ENCODE results near the gene MEAK7.
A peak's percentile ranks its signal among the peaks of the same experiment; 100 is the strongest.

MEAK7 gene

DNA sequence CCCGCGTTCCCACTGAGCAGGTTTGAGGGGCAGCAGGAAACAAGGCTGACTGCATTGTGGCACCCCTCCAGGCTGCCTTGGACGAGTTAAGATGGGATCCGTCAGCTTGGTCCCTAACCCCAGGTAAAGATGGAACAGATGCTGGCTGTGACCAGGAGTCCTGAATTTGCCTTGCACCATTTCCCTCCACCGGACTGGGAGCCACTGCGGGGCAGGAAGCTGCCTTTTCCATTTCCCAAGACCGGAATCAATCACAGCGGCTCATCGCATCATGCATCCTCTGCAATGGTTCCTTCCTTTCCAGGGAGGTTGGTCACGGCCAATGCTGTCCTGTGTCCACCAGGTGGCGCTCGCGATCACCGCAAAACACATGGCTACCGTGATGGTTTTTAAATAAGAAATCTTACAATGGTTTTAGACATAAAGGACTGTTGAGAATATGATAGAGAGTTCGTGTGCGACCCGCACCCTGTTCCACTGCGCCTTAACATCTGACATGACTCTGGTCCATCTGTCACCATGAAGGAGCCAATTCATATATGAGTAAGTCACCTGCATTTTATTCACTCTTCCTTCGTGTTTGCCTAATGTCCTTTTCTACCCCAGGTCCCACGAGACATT lies 6.8 kb upstream of the MEAK7 start:
- DNase-seq, result peak; percentile 31

DNA sequence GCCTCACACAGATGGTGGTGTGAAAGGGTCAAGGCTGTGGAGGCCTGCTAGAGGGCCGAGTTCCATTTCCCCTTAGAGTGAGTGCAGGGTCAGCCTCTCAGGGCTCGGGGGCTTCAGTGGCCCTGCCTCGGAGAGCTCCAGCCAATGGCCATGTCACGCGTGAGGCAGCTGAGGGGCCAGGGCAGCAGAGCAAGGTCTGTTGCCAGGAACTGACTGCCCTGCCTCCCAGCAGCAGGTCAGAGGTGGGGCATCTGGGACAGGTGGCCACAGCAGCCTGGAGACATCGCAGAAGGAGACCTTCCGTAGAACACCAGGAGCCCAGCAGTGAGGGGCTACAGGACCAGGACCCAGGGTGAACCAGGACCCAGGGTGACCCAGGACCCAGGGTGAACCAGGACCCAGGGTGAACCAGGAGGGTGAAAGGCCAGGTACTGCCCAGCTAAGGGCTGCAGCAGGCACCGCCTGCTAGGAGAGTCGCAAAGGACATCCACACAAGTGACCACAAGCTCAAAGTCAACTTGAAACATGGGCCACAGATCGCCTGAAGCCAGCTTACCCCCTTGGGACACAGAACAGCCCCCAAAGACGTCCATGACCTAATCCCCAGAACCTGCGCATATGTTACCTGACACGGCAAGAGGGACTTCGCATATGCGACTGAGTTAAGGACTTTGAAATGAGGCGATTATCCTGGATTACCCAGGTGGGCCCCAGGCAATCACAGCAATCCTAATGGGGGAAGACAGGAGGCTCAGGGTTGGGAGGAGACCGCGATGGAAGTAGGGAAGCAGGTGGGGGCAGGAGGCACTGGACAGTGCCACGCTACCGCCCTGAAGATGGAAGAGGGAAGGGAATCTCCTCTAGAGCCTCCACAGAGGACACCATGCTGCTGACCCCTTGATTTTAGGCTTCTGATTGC lies 4.8 kb upstream of the MEAK7 start:
- no peak for DNase-seq

DNA sequence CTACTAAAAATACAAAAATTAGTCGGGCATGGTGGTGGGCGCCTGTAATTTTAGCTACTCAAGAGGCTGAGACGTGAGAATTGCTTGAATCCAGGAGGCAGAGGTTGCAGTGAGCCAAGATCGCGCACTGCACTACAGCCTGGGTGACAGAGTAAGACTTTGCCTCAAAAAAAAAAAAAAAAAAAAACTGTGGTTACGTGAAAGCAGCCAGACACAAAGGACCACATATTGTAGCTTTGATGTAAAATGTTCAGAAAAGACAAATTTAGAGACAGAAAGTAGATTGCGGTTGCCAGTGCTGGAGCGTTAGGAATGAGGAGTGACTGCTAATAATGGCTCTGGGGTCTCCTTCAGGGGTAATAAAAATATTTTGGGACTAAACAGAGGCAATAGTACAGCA lies 4.0 kb upstream of the MEAK7 start:
- no peak for DNase-seq

DNA sequence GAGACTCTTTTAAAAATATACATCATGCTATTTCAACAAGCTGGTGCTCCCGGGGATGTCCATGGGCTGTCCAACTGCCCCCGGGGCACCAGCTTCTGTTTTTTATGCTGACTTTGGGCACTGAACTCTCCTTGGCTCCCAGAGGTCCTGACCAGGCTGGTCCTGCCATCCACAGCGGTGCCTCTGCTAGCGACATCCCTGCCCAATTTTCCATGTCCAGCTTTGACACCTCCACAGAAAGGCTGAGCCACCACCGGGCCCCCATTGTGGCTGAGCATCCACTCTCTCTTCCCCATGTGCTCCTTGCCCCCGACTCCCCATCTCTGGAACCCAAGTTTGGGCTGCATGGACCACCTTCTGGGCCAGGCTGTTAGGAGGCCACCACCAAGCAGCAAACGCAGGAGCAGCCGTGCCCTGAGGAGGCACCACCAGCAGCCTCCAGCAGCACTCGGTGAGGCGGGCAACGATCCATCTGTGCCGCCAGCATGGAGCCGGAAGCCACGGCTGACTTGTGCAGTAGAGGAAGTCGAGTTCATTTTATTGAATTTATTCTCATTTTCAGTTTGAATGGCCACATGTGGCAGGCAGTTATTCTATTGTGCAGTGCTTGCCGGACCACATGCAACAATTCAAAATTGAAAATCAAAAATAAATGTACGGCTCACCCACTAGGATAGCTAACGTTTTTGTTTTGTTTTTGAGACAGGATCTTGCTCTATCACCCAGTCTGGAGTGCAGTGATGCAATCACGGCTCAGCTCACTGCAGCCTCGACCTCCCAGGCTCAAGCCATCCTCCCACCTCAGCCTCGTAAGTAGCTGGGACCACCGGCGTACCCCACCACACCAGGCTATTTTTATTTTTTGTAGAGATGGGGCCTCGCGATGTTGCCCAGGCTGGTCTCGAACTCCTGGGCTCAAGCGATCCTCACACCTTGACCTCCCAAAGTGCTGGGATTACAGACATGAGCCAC lies 2.8 kb upstream of the MEAK7 start:
- DNase-seq, result no peak

DNA sequence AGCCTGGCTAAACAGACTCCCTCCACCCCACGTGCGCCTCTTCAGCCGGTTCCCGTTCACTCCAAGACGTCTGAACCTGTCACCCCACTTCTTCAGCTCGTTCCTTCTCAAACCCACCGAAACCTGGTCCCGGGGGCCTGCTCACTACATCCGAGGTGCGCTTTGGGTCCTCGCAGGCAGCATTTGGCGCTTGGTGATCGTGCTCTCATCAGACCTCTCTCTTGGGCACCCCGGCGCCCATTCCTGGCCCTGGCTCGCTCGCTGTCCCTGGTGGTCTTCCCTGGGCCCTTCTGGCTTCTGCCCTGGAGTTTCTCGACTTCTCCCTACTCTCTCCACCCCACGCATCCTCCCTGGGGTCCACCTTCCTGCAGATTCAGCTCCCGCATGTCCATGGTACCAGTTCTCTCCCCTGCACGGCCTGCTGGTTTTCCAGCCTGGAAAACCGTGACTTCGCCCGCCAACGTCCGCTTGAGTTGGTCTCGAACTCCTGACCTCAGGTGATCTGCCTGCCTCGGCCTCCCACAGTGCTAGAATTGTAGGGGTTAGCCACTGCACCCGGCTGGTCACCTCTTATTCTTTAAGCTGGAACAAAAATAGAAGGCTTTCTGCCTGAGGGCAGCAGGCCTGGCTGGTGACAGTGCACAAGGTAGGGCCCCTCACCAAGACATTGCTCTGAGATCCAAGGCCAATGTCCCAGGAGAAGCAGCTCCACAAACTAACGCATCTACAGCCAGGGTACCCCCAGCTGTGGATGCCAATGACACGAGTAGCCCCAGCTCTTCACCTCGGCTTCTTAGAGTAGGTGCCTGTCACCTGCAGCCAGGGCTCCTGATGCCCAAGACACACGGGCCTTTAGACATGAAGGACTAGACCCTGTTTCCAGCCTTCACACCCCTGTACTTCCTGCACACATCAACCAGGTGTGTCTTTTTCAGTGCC lies 1.1 kb upstream of the MEAK7 start:
- no peak for DNase-seq

DNA sequence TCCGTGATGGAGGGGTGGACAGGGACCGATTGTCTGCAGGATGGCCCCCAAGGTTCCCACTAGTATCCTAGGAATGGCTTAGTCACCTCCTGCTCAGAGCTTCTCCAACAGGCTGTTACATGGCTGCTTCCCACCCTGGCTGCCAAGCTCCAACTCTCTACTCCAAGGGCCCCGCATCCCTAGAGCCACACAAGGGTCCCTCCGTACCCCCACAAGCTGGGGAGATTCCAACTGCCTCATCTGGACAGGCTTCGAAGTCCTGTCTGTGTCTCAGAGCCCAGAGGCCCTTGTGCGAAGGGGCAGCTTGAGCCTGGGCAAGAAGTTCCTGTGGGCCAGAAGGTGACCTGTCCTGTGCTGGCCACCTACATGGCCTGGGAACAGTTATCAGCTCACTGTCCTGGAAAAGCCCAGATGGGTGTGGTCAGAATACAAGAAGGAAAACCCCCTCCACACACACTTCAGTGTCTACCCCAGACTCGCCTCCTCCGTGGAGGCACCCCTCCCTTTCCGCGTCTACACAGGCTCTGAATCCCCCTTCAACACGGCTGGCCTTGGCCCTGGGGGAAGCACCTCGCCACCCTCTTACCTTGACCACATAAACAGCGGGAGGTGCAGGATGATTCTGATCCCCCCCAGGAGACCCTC lies 586 bp downstream of the MEAK7 start:
- no peak for DNase-seq

DNA sequence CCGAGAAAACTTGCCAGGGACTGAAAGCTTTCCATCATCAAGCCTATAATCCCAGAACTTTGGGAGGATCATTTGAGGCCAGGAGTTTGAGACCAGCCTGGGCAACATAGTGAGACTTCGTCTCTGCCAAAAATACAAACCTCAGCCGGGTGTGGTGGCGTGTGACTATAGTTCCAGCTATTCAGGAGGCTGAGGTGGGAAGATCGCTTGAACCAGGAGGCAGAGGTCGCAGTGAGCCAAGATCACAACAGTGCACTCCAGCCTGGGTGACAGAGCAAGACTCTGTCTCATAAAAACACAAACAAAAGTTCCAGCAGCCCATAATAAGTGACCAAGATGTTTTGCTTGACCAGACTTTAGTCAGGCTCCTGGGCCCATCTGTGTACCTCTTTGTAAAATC lies 1.9 kb downstream of the MEAK7 start:
- DNase-seq, result no peak

DNA sequence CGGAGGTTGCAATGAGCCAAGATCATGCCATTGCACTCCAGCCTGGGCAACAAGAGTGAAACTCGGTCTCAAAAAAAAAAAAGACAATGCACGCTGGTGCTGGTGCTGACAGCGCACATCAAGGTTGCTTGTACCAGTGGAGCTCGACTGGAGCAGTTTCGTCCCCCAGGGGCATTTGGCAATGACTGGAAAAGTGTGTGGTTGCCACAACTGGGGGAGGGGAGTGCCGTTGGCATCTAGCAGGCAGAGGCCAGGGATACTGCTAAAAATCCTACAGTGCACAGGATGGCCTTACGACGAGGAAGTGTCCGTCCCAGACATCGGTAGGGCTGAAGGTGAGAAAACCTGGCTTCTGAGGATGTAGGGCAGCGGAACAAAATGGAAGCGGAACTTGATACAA lies 2.4 kb downstream of the MEAK7 start:
- no peak for DNase-seq

DNA sequence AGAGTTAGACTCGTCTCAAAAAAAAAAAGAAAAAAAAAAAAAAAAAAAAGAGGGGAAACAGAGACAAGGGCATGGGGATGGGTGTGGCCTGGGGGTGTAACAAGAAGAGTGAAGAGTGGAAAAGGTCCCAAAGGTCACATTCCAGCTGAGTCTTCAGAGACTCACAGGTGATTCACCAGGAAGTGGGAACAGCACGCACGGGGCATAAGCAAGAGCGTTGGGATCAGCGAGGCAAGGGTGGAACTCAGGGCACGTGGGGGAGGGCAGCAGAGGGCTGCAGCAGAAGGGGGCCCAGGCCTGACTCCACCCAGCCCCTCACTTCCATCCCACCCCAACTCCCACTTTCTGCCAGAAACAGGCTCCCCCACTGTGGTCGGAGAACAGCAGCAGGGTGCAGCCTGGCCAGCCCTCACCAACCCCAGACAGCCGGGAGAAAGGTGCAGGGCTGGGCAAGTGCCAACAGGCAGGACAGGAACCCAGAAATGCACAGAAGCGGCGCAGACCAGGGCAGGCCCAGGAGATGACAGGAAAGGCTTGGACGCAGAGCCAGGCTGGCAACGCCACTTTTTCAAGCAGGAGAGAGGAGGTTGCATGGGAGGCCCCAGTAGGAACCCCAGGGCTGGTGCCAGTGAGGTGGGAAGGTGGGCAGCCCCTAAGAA lies 3.3 kb downstream of the MEAK7 start:
- DNase-seq, result no peak

DNA sequence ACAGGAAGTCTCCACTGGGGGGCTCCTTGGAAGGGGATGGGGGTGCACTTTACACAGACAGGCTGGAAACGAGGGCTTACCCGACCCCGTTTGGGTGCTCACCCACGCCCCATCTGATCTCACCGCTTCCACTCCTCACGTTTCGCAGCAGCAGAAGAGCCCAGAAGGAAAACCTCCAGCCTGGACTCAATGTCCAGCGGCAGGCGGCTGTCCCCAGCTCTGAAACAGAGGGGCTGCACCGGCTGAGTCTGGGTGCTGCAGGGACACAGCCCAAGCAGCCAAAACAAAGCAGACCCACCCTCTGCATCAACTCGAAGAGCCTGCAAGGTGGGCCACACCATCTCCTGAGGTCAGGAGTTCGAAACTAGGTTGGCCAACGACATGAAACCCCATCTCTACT lies 3.9 kb downstream of the MEAK7 start:
- no peak for DNase-seq

DNA sequence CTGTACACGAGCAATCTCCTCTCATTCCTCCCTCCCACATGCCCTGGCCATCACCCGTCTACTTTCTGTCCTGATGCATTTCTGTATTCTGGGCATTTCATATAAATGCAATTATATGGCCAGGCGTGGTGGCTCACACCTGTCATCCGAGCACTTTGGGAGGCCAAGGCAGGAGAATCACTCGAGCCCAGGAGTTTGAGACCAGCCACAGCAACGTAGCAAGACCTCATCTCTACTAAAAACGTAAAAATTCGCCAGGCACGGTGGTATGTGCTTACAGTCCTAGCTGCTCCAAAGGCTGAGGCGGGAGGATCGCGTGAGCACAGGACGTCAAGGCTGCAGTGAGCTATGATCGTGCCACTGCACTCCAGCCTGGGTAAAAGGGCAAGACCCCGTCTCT lies 4.8 kb downstream of the MEAK7 start:
- no peak for DNase-seq

DNA sequence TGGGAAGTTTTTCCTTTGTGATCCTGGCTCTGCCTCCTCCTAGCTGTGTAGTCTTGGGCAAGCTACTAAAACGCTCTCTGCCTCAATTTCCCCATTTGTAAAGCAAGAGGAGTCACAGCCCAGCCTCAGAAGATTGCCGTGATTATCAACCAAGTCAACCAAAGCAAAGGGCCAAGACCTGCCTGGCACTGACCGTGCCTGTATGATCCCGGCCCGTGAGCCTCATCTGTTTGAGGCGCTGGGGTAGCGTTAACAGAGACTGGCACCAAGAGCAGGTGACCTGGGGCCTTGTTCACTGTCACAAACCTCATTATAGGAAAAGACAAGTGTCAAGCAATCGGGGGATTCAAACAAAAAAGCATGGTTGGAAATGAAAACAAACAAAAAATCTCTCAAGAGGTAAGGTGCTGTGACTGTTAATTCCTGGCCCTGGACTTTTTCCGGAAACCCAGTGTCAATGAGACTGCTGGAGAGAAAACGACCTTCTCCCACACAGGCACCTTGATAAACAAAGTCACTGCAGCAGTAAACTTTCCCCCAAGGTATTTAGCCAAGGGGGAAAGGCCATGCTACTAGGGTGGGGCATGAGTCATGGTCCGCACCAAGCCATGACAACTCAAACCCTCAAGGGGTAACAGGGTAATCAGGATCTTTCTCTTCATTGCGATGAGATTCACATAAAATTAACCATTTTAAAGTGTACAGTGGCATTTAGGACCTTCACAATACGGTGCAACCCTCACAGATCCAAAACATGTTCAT lies 5.4 kb downstream of the MEAK7 start:
- no peak for DNase-seq

DNA sequence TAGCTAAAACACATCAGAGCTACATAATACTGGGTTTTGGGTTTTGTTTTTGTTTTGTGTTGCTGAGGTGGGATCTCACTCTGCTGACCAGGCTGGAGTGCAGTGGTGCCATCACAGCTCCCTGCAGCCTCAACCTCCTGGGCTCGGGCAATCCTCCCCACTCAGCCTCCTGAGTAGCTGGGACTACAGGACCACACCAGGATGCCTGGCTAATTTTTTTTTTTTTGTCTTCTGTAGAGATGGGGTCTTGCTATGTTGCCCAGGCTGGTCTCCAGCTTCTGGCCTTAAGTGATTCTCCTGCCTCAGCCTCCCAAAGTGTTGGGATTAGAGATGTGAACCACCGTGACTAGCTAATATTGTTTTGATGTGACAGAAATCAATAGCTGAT lies 6.2 kb downstream of the MEAK7 start:
- DNase-seq, result no peak

DNA sequence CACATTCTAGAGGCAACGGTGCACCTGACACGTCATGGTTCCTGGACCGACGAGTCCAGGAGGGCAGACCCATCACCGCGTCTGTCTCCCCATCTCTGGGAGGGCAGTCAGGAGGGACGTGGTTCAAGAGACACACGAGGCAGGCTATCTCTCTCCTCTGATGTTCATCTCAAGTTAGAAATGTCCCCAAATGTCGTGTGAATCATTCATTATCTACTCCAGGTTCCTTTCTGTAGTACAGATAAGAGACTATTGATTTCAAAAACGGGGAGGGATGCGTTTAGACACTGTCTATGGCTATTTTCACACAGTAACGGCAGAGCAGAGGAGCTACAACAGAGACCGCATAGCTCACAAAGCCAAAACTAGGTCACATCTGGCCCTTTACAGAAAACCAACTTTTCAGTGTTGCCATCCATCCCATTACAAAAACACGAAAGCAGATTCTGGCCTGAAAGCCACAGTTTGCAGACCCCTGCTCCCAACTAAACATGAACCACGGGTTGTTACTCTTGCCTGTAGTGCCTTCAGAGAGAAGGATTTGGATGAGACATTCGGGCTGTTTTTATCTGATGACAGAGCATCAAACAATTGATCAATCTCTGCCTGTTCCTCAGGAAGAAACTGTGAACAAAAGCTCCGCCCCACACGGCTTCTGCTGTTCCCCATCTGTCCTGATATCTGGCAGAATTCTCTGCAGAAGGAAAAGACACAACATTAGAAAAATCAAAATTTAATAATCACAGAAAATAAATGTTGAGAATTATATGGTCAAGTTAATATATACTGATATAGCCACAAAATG lies 6.8 kb downstream of the MEAK7 start:
- DNase-seq, result no peak

DNA sequence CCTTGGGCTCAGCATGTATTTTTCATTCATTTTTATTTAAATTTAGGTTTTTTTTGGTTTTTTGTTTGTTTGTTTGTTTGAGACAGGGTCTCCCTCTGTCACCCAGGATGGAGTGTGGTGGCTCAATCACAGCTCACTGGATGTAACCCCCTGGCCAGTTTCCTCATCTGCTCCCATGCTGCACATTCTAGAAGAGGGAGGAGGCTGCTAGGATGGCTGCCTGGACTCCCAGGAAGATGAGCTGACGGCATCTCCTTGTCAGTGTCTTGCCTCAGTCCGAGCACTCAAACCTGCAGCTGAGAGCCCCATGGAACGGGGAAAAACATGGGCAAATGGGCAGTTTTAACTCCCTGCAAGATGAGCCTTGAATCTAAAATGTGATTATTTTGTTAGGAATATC lies 7.5 kb downstream of the MEAK7 start:
- DNase-seq, result no peak

DNA sequence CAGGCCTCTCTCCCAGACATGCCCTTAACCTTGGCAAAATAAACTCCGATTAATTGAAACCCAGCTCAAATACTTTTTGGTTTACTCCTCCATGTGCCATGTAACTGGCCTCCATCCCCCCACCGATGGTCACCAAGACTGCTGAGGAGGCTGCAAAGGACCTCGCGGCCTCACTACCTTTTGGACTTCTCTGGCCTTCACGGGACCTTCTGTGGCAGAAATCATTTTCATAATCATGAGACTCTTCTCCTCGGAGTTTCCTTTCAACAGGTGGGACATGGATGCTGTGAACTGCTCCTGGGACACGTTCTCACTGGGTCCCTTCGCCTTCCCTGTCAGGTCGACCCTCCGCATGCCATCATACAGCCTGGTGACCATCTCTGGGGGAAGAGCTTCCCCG lies 9.0 kb downstream of the MEAK7 start:
- DNase-seq, result no peak

DNA sequence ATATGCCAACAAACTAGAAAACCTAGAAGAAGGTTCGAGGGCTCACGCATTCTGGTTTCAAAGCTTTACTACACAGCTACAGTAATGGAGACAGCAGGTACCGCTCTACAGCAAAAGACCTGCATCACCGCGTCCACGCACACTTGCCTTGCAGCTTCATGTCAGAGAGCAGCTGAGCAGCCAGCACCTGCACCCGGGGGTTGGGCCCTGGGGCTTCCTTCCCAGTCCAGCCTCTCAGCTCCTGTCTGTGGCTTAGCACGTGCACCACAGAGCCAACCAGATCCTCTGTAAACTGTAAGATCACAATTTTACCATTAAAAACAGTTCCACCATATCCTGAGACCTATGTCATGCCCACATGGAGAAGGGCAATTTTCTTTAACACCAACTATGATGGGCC lies 15.3 kb downstream of the MEAK7 start:
- DNase-seq, result no peak

DNA sequence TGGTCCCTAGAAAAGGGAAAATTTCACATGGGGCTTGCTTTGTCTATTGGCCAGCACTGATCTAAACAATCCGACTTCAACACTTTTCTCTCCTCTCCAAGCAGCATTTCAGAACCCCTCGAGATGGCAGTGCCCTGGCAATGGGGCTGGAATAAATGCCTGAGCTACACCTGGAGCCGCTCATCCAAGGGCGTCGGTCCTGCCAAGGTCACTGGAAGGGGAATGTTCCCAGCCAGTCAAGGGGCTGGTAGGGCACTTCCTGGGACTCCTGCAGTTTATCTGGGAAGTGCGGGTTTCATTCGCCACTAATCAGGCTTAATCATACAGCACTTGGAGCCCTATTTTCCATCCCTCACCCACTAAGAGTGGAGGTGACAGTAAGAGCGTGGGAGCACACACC lies 17.1 kb downstream of the MEAK7 start:
- no peak for DNase-seq

DNA sequence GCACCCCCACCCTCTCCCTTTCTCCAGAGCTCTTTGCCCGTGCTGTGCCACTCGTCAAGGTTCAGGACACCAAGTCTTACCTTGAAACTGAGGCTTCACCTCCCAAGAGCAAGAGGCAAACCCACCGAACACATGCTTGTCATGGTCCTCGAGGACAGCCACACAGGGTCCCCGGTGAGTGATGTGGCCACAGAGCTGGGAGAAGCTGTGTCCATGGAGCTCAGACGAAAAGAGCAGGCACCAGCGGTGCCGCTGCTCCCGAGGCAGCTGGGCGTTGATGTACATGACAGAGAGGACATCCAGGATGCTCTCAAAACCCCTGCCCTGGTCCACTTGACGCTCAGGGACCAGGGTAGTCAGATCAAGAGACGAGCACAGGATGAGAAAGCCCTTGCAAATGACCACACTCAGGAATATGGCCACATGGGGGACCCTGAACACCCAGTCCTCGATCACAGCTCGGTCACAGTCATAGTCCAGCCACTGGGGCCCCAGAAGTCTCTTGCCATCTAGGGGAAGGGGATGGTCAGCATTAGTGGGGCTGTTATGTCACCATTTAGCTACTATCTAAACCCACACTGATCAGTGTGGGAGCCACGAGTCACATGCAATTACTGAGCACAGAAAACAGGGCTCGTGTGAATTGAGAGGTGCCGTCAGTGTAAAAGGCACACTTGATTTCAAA lies 17.8 kb downstream of the MEAK7 start:
- no peak for DNase-seq

All from NCI-H446 treated with DMSO at 0.1 percent for 48 hours (cell line).